Measurements from ENCODE around the gene KDM4C. TPM values are rescaled to one million over a fixed set of nuclear protein-coding genes. Genes with fewer than 3 reads are reported as not detected.

The KDM4C gene
- total RNA-seq, 4 donors from 2014 or later, result 25.2 to 41.1 (median 26.4) TPM

DNA sequence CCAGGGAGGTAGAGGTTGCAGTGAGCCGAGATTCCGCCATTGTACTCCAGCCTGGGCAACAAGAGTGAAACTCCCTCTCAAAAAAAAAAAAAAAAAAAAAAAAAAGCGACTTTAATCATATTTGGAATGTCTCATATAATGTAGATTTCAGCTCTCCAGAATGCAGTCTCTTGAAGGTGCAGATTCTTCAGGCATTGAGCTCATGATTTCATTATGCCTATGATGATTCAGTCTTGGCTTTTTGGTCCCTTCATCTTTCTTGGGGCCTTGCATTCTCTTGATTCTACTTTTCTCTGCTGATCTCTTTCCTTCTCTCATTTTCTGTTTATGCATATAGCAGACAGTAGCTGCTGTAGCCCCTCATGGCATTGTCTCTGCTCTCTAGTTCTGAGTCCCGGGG, 22.9 kb downstream of the KDM4C start:
- DNase-seq (ENCODE audit: extremely low spot score), result no peak
- Histone ChIP-seq H3K9me3 (no peaks in the 10 kb centered on the region), H3K36me3 (no peaks in the 10 kb centered on the region), H3K27me3 (no peaks in the 10 kb centered on the region), H3K4me1 (peaks cover 25 to 63% (median 51%) of the 10 kb centered on the region in 4 donors), H3K27ac (replicated peaks in 1 of 4) (no peak overlapping the region), H3K4me3 (no peak overlapping the region)
- TF ChIP-seq CTCF (IDR thresholded peaks at IDR 0.05) (no peak), POLR2AphosphoS5 (IDR thresholded peaks at IDR 0.05) (no peak), POLR2A (IDR thresholded peaks at IDR 0.05; ENCODE audit: low read depth) (no peak), EP300 (IDR thresholded peaks at IDR 0.05) (no peak)
- WGBS, result 94% methylated on average over 4 of the region's 4 CpGs
- intact Hi-C loops (cut with DNase I), result no loop called here

GRCh38 chr9:6781476-6781875, 23.7 kb downstream of the KDM4C start:
- WGBS, result 94% methylated on average over 2 of the region's 2 CpGs
- no peak for DNase-seq (ENCODE audit: extremely low spot score)
- Histone ChIP-seq H3K27me3 (no peaks in the 10 kb centered on the region), H3K4me3 (no peak overlapping the region), H3K36me3 (no peaks in the 10 kb centered on the region), H3K4me1 (peaks cover 25 to 70% (median 56%) of the 10 kb centered on the region in 4 donors), H3K27ac (replicated peaks in 1 of 4) (no peak overlapping the region), H3K9me3 (no peaks in the 10 kb centered on the region)
- intact Hi-C loops (cut with DNase I), result no loop called here
- TF ChIP-seq POLR2AphosphoS5 (IDR thresholded peaks at IDR 0.05) (no peak), POLR2A (IDR thresholded peaks at IDR 0.05; ENCODE audit: low read depth) (no peak), CTCF (IDR thresholded peaks at IDR 0.05) (no peak), EP300 (IDR thresholded peaks at IDR 0.05) (no peak)

DNA sequence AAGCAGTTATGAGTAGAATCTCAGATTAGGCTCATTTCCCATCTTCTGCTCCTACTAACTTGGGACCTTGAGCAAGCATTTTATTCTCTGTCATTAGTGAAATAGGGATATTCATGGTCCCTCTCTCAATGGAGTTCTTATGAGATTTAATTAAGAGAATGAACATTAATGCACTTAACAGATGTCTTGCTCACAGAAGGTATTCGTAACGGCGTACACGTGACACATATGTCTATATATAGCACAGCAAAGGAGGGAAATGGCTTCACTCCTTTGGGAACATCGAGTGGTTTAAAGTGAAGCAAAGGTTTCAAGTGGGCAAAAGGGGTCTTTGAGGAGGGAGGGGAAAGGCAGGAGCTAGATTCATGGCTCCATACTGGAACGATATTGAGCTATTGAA, 24.6 kb downstream of the KDM4C start:
- Histone ChIP-seq H3K27me3 (no peaks in the 10 kb centered on the region), H3K9me3 (no peaks in the 10 kb centered on the region), H3K4me1 (peaks cover 25 to 75% (median 60%) of the 10 kb centered on the region in 4 donors), H3K4me3 (no peak overlapping the region), H3K36me3 (no peaks in the 10 kb centered on the region), H3K27ac (replicated peaks in 1 of 4) (no peak overlapping the region)
- no peak for DNase-seq (ENCODE audit: extremely low spot score)
- WGBS, result 90% methylated on average over 6 of the region's 6 CpGs
- intact Hi-C loops (cut with DNase I), result no loop called here
- TF ChIP-seq POLR2A (IDR thresholded peaks at IDR 0.05; ENCODE audit: low read depth), result no peak
- TF ChIP-seq CTCF (IDR thresholded peaks at IDR 0.05), result no peak
- no peak for TF ChIP-seq EP300 (IDR thresholded peaks at IDR 0.05)
- TF ChIP-seq POLR2AphosphoS5 (IDR thresholded peaks at IDR 0.05), result no peak

DNA sequence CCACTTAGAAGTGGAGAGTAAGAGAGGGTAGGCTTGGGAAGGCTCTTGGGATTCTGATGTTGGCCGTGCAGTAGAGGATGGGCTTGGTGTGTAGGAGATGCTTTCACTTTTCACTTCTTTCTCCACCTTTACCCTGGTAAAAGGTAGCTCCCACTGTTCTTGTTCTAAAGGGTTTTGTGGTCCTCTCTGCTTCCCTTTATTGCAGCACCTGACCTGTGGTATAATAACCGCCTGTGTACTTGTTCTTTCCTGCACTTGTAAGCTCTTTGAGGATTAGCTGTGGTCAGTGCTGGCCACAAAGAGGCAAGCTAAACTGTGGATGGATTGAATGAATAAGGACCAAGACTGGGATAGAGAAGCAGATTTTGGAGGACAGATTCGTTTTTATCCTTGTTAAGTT, 25.2 kb downstream of the KDM4C start:
- no peak for DNase-seq (ENCODE audit: extremely low spot score)
- H3K4me1 ChIP-seq, result peaks cover 30 to 81% (median 66%) of the 10 kb centered on the region in 4 donors
- no peak overlapping the region for H3K27ac ChIP-seq (replicated peaks in 1 of 4)
- H3K4me3 ChIP-seq, result no peak overlapping the region
- H3K9me3 ChIP-seq, result no peaks in the 10 kb centered on the region
- TF ChIP-seq POLR2AphosphoS5 (IDR thresholded peaks at IDR 0.05) (no peak), CTCF (IDR thresholded peaks at IDR 0.05) (no peak), POLR2A (IDR thresholded peaks at IDR 0.05; ENCODE audit: low read depth) (no peak), EP300 (IDR thresholded peaks at IDR 0.05) (no peak)
- WGBS, result 82% methylated on average over 3 of the region's 3 CpGs
- no peaks in the 10 kb centered on the region for H3K36me3 ChIP-seq
- intact Hi-C loops (cut with DNase I), result no loop called here
- no peaks in the 10 kb centered on the region for H3K27me3 ChIP-seq

GRCh38 chr9:6783753-6784152, 26.0 kb downstream of the KDM4C start:
- H3K27me3 ChIP-seq, result no peaks in the 10 kb centered on the region
- WGBS, result 82% methylated on average over 1 of the region's 1 CpG
- H3K4me1 ChIP-seq, result peaks cover 38 to 89% (median 74%) of the 10 kb centered on the region in 4 donors
- no peak overlapping the region for H3K4me3 ChIP-seq
- DNase-seq (ENCODE audit: extremely low spot score), result no peak
- intact Hi-C loops (cut with DNase I), result no loop called here
- TF ChIP-seq CTCF (IDR thresholded peaks at IDR 0.05), result no peak
- TF ChIP-seq POLR2A (IDR thresholded peaks at IDR 0.05; ENCODE audit: low read depth), result no peak
- TF ChIP-seq EP300 (IDR thresholded peaks at IDR 0.05), result no peak
- TF ChIP-seq POLR2AphosphoS5 (IDR thresholded peaks at IDR 0.05), result no peak
- no peaks in the 10 kb centered on the region for H3K36me3 ChIP-seq
- H3K9me3 ChIP-seq, result no peaks in the 10 kb centered on the region
- H3K27ac ChIP-seq (replicated peaks in 1 of 4), result no peak overlapping the region
